Lower lobe of right lung (tissue), 2 donors: ENCODE data around the gene VWA5B1. TPM values are rescaled to one million over a fixed set of nuclear protein-coding genes. Genes with fewer than 3 reads are reported as not detected.

Source experiments
- ATAC-seq, 2 donors: fragments of 200-7000 bp; cut with Tn5 transposase; one replicate each; pipeline ENCODE4 v1.9.1; 2020 to 2022; ENCODE audit warnings: mild to moderate bottlenecking in 2 of 2, moderate library complexity in 2 of 2
- DNase-seq: peaks from one replicate; pipeline ENCODE4 v3.0.0-alpha.2; 2020
- H3K27ac ChIP-seq: fragments of 200-600 bp; one replicate; pipeline ENCODE4 v1.8.0; 2022
- H3K27me3 ChIP-seq: fragments of 200-600 bp; one replicate; pipeline ENCODE4 v1.8.0; 2022; ENCODE audit warnings: low read depth
- H3K36me3 ChIP-seq: fragments of 200-600 bp; one replicate; pipeline ENCODE4 v1.8.0; 2022; ENCODE audit warnings: mild to moderate bottlenecking
- H3K4me1 ChIP-seq: fragments of 200-600 bp; one replicate; pipeline ENCODE4 v1.8.0; 2022
- H3K4me3 ChIP-seq: fragments of 200-600 bp; one replicate; pipeline ENCODE4 v1.8.0; 2022; ENCODE audit warnings: mild to moderate bottlenecking
- H3K9me3 ChIP-seq: fragments of 200-600 bp; one replicate; pipeline ENCODE4 v1.8.0; 2022
- intact Hi-C: fragments of 100-400 bp; cut with DNase I; formaldehyde crosslinking; loops from one replicate; pipeline ENCODE4 v1.11.0; 2022
- total RNA-seq: library from RNA; stranded (reverse); fragmentation: NEBNext Ultra II Directional; extraction: Animal tissue kit (Norgen Biotek cat#: 25700); gene quantifications from one replicate; pipeline ENCODE4 v1.2.1, GENCODE V29; 2021
- TF ChIP-seq, protein P1 (sequence below): fragments of 200-600 bp; IDR thresholded peaks from one replicate; pipeline ENCODE4 v1.8.0; 2022; ENCODE audit warnings: antibody characterized with exemption, mild to moderate bottlenecking
- donor health status: DM: no; HTN: yes; CAD: no; lungs with severe emphysema.

Gene VWA5B1
- total RNA-seq, 1 donor from 2014 or later = 0.30 TPM

DNA sequence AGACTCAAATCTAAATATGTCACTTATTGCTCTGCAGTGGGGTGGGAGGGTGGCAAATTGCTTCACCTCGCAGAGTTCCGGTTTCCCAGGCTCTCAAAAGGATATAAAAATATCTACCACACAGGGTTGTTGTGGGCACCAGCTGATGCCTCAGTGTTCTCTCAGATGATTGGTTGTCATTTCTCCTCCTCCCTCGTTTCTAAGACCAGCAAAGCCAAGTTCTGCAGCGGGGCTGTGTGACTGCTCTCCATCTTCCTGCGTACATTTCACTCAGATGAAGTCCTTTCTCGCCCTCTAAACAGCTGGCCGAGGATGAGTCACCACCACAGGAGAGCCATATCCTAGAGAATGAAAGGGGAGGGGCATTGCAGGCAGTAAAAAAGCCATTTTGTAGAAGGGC lies 35.0 kb upstream of the VWA5B1 start:
- DNase-seq (no peak), ATAC-seq (no peak)
- Histone ChIP-seq H3K4me1 (no peaks in the 10 kb centered on the region), H3K27me3 (peaks cover 4% of the 10 kb centered on the region), H3K9me3 (no peaks in the 10 kb centered on the region), H3K4me3 (no peak overlapping the region), H3K36me3 (no peaks in the 10 kb centered on the region), H3K27ac (no peak overlapping the region)
- TF ChIP-seq, protein P1, sequence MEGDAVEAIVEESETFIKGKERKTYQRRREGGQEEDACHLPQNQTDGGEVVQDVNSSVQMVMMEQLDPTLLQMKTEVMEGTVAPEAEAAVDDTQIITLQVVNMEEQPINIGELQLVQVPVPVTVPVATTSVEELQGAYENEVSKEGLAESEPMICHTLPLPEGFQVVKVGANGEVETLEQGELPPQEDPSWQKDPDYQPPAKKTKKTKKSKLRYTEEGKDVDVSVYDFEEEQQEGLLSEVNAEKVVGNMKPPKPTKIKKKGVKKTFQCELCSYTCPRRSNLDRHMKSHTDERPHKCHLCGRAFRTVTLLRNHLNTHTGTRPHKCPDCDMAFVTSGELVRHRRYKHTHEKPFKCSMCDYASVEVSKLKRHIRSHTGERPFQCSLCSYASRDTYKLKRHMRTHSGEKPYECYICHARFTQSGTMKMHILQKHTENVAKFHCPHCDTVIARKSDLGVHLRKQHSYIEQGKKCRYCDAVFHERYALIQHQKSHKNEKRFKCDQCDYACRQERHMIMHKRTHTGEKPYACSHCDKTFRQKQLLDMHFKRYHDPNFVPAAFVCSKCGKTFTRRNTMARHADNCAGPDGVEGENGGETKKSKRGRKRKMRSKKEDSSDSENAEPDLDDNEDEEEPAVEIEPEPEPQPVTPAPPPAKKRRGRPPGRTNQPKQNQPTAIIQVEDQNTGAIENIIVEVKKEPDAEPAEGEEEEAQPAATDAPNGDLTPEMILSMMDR = no peak
- intact Hi-C loops = no loop called here

DNA sequence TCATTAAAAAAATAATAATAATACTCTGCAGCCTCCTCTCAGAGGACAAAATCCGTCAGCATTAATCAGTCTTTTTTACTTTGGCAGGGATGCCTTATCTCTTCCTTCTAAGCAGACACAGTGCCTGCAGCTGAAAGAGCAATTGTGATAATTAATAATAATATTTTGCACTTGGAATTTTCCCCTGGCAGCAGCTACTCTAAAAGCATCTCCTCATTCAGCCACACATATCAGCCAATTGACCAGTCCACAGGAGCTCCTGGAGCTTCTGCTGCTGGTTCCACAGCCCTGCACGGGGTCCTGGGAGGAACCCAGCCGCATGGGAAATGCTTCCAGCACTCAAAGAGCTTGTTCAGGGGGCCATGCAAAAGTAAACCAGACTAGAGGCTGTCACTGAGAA lies 31.0 kb upstream of the VWA5B1 start:
- no peaks in the 10 kb centered on the region for H3K4me1 ChIP-seq
- TF ChIP-seq, protein P1 = no peak
- no peaks in the 10 kb centered on the region for H3K9me3 ChIP-seq
- no peaks in the 10 kb centered on the region for H3K36me3 ChIP-seq
- no peak overlapping the region for H3K4me3 ChIP-seq
- intact Hi-C loops = no loop called here
- H3K27me3 ChIP-seq = peaks cover 12% of the 10 kb centered on the region
- no peak for DNase-seq
- ATAC-seq = no peak
- no peak overlapping the region for H3K27ac ChIP-seq

DNA sequence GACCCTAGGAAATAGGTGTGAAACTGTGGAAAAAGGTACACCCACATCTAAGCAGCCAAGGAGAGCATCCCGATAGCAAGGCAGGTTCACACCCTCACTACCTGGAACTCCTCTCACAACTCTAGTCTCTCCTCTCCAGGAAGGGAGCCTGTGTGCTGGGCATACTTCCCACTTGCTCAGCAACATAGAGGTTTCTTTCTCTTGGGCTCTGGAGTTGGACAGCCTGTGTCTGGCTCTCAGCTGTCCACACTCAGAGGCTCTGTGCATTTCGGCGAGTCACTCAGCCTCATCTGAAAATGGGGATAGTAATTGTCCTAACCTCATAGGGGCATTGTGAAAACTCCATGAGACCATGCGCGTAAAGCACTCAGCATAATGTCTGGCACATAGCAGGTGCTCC lies 29.6 kb upstream of the VWA5B1 start:
- no peak for DNase-seq
- Histone ChIP-seq H3K4me3 (no peak overlapping the region), H3K36me3 (no peaks in the 10 kb centered on the region), H3K4me1 (no peaks in the 10 kb centered on the region), H3K9me3 (no peaks in the 10 kb centered on the region), H3K27ac (no peak overlapping the region), H3K27me3 (peaks cover 8% of the 10 kb centered on the region)
- TF ChIP-seq, protein P1 = no peak
- intact Hi-C loops = no loop called here
- ATAC-seq = no peak

DNA sequence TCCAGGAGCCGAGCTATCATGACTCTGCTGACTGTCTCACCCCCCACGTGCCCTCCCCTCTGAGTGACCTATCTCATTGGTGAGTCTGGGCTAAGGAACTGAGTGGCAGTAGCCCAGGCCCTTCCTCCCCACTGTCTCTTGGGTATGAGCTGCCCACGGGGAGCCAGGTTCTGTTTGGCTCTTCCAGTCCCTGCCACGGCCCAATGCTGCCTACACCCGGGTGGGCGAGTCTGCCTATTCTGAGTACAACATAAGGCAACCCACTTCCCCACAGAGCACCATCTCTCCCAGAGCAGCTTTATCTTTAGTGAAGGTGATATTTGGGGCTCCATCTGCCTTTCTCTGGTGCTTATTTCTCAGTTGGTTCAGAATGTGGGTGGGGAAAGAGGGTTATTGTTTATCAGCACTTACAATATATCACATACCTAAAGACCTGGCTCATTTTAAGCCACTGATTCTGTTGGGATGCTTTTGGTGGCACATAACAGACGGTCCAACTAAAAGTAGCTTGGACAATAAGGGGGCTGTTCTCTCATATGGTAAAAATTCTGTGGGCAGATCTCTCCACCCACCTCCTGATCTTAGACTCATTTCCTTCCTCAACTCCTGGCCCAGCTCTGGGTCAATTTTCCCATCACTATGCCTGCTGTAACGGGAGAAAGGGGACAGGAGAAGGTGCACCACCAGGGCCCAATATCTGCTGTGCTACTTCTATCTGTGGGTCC lies 27.7 kb upstream of the VWA5B1 start:
- H3K4me3 ChIP-seq = no peak overlapping the region
- TF ChIP-seq, protein P1 = no peak
- ATAC-seq = no peak

DNA sequence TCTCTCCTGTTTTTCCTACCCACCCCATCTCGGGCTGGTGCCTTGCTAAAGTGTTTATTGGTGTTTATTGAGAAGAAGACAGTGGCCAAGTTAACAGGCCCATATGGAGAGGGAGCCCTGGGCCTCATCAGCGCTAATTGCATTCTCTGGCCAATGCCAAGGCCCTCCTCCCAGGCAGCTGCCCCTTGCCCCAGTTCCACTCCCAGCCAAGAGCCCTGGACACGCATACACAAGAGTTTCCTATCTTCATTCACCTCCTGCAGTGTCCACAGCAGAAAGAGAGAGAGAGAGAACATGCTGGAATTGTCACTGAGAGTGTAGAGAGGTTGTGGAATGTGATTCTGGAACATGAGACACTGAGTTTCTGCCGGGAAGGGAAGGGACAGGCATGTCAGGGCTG lies 25.4 kb upstream of the VWA5B1 start:
- H3K27ac ChIP-seq = no peak overlapping the region
- DNase-seq = no peak
- TF ChIP-seq, protein P1 = no peak
- peak in 1 of 2 donors; percentile 45 for ATAC-seq
- intact Hi-C loops = no loop called here
- no peak overlapping the region for H3K4me3 ChIP-seq
- peaks cover 8% of the 10 kb centered on the region for H3K27me3 ChIP-seq
- H3K9me3 ChIP-seq = no peaks in the 10 kb centered on the region
- no peaks in the 10 kb centered on the region for H3K36me3 ChIP-seq
- no peaks in the 10 kb centered on the region for H3K4me1 ChIP-seq

More for the DNA sequence above, 27.7 kb upstream of the VWA5B1 start:
- intact Hi-C loops = no loop called here
- Histone ChIP-seq H3K9me3 (no peaks in the 10 kb centered on the region), H3K27me3 (peaks cover 8% of the 10 kb centered on the region), H3K4me1 (no peaks in the 10 kb centered on the region), H3K36me3 (no peaks in the 10 kb centered on the region), H3K27ac (no peak overlapping the region)
- DNase-seq = no peak
